Subcutaneous adipose tissue (tissue), 4 donors: ENCODE results near the gene CMTM7. TPM values are rescaled to one million over a fixed set of nuclear protein-coding genes. Genes with fewer than 3 reads are reported as not detected.

Experiments
- CTCF ChIP-seq: fragments of 450-650 bp; IDR thresholded peaks from one replicate; pipeline ENCODE4 v1.5.1; 2016; ENCODE audit warnings: low read depth, mild to moderate bottlenecking, control low read depth, antibody characterized with exemption, moderate library complexity
- total RNA-seq, 4 donors: library from RNA; depleted of rRNA; stranded (reverse); fragments of >200 nt; gene quantifications; one replicate each; pipeline ENCODE4 v1.1.0, GENCODE V29; 2016

CMTM7 gene
- total RNA-seq, 4 donors from 2014 or later: 12.1 to 45.9 (median 33.1) TPM

- no peak for TF ChIP-seq CTCF
Measured at GRCh38 chr3:32406486-32407408, 15.1 kb downstream of the CMTM7 start.

- no peak for TF ChIP-seq CTCF
Measured at GRCh38 chr3:32410367-32411246, 19.0 kb downstream of the CMTM7 start.

GRCh38 chr3:32411442-32411841, 19.8 kb downstream of the CMTM7 start:
- TF ChIP-seq CTCF: no peak

- no peak for TF ChIP-seq CTCF
Measured at GRCh38 chr3:32412887-32413286, 21.2 kb downstream of the CMTM7 start.

- no peak for TF ChIP-seq CTCF
Measured at GRCh38 chr3:32413845-32414521, 22.3 kb downstream of the CMTM7 start.

- no peak for TF ChIP-seq CTCF
Measured at GRCh38 chr3:32414522-32415202, 23.0 kb downstream of the CMTM7 start.
